H9 (cell line): ENCODE data around the gene AMPH. TPM values are rescaled to one million over a fixed set of nuclear protein-coding genes. Genes with fewer than 3 reads are reported as not detected.
A peak's percentile ranks its signal among the peaks of the same experiment; 100 is the strongest.

Experiments
- DNase-seq: peaks from one replicate; pipeline ENCODE4 v3.0.0-alpha.2; 2017
- H2AFZ ChIP-seq: one replicate; pipeline ENCODE4 v1.6.1; 2013; ENCODE audit warnings: mild to moderate bottlenecking, low read length, control low read depth, moderate library complexity
- H2AK5ac ChIP-seq: 2 replicates; pipeline ENCODE4 v1.6.1; 2013; ENCODE audit warnings: low read length, control low read depth, mixed read lengths; ENCODE audit not compliant: insufficient read length
- H2BK120ac ChIP-seq: one replicate; pipeline ENCODE4 v1.6.1; 2013; ENCODE audit warnings: low read depth, mild to moderate bottlenecking, low read length, control low read depth, inconsistent platforms; ENCODE audit not compliant: poor library complexity, severe bottlenecking
- H2BK12ac ChIP-seq: 2 replicates; pipeline ENCODE4 v1.6.1; 2013; ENCODE audit warnings: low read length, control low read depth, mixed read lengths, low read depth; ENCODE audit not compliant: insufficient read length
- H2BK15ac ChIP-seq: 2 replicates; pipeline ENCODE4 v1.6.1; 2013; ENCODE audit warnings: low read depth, low read length, control low read depth
- H2BK20ac ChIP-seq: one replicate; pipeline ENCODE4 v1.6.1; 2013; ENCODE audit warnings: low read depth, mild to moderate bottlenecking, low read length, control low read depth, inconsistent platforms; ENCODE audit not compliant: poor library complexity, severe bottlenecking
- H2BK5ac ChIP-seq: 2 replicates; pipeline ENCODE4 v1.6.1; 2013; ENCODE audit warnings: low read length, control low read depth, mixed read lengths; ENCODE audit not compliant: insufficient read length
- H3K14ac ChIP-seq: 2 replicates; pipeline ENCODE4 v1.6.1; 2013; ENCODE audit warnings: low read length, control low read depth; ENCODE audit not compliant: insufficient read depth
- H3K18ac ChIP-seq: 2 replicates; pipeline ENCODE4 v1.6.1; 2013; ENCODE audit warnings: low read depth, mild to moderate bottlenecking, mixed read lengths, low read length, control low read depth; ENCODE audit not compliant: insufficient read length
- H3K23ac ChIP-seq: 2 replicates; pipeline ENCODE4 v1.6.1; 2013; ENCODE audit warnings: low read length, control low read depth, mixed read lengths, low read depth; ENCODE audit not compliant: insufficient read length
- H3K23me2 ChIP-seq: 2 replicates; pipeline ENCODE4 v1.6.1; 2013; ENCODE audit warnings: low read depth, mild to moderate bottlenecking, mixed read lengths, low read length, control low read depth; ENCODE audit not compliant: insufficient read length, poor library complexity, severe bottlenecking
- H3K27ac ChIP-seq: 2 replicates; pipeline ENCODE4 v1.5.1; 2013; ENCODE audit warnings: low read length, control low read depth, mixed read lengths, low read depth; ENCODE audit not compliant: insufficient read length
- H3K27me3 ChIP-seq: 2 replicates; pipeline ENCODE4 v1.6.1; 2013; ENCODE audit warnings: low read length, control low read depth, inconsistent platforms; ENCODE audit not compliant: insufficient read depth
- H3K4ac ChIP-seq: 2 replicates; pipeline ENCODE4 v1.6.1; 2013; ENCODE audit warnings: low read depth, mild to moderate bottlenecking, control low read depth, inconsistent platforms, low read length, moderate library complexity
- H3K4me1 ChIP-seq: 2 replicates; pipeline ENCODE4 v1.6.1; 2013; ENCODE audit warnings: low read length, control low read depth, inconsistent platforms; ENCODE audit not compliant: insufficient read depth
- H3K4me2 ChIP-seq: 2 replicates; pipeline ENCODE4 v1.6.1; 2013; ENCODE audit warnings: low read length, control low read depth, mixed read lengths; ENCODE audit not compliant: insufficient read length, insufficient read depth
- H3K56ac ChIP-seq: 2 replicates; pipeline ENCODE4 v1.6.1; 2013; ENCODE audit warnings: low read depth, mild to moderate bottlenecking, mixed read lengths, low read length, control low read depth; ENCODE audit not compliant: insufficient read length
- H3K79me1 ChIP-seq: 2 replicates; pipeline ENCODE4 v1.6.1; 2013; ENCODE audit warnings: low read depth, mild to moderate bottlenecking, moderate library complexity, low read length, control low read depth, inconsistent platforms; ENCODE audit not compliant: insufficient read depth, poor library complexity, severe bottlenecking
- H3K79me2 ChIP-seq: 2 replicates; pipeline ENCODE4 v1.6.1; 2013; ENCODE audit warnings: low read length, control low read depth, inconsistent platforms; ENCODE audit not compliant: insufficient read depth
- H3K9ac ChIP-seq: 2 replicates; pipeline ENCODE4 v1.6.1; 2013; ENCODE audit warnings: low read length, control low read depth, mixed read lengths; ENCODE audit not compliant: insufficient read length; ENCODE audit errors: extremely low read depth
- H3K9me3 ChIP-seq: one replicate; pipeline ENCODE4 v1.6.1; 2013; ENCODE audit warnings: low read depth, low read length, inconsistent platforms; ENCODE audit not compliant: control insufficient read depth
- H3T11ph ChIP-seq: one replicate; pipeline ENCODE4 v1.6.1; 2013; ENCODE audit warnings: mild to moderate bottlenecking, low read length, control low read depth, inconsistent platforms
- H4K20me1 ChIP-seq: one replicate; pipeline ENCODE4 v1.6.1; 2013; ENCODE audit not compliant: control insufficient read depth, insufficient read length, insufficient read depth
- H4K5ac ChIP-seq: 2 replicates; pipeline ENCODE4 v1.6.1; 2013; ENCODE audit warnings: low read depth, mild to moderate bottlenecking, mixed read lengths, low read length, control low read depth; ENCODE audit not compliant: insufficient read length
- H4K8ac ChIP-seq: replicated peaks from 2 replicates; pipeline ENCODE4 v1.6.1; 2013; ENCODE audit warnings: low read length, control low read depth, mixed read lengths, low read depth; ENCODE audit not compliant: insufficient read length
- H4K91ac ChIP-seq: 2 replicates; pipeline ENCODE4 v1.6.1; 2013; ENCODE audit warnings: low read depth, mild to moderate bottlenecking, moderate library complexity, mixed read lengths, low read length, control low read depth; ENCODE audit not compliant: insufficient read length
- H3K27ac Mint-ChIP-seq, 3 experiments: 2 replicates in 2 of 3; 3 replicates in 1 of 3; pipeline ENCODE4 v1.8.0; 2020 to 2021; ENCODE audit warnings: mixed read lengths in 3 of 3, mild to moderate bottlenecking in 1 of 3, moderate library complexity in 1 of 3
- H3K27me3 Mint-ChIP-seq: 2 replicates; pipeline ENCODE4 v1.8.0; 2021; ENCODE audit warnings: low read depth, mild to moderate bottlenecking, moderate library complexity, mixed read lengths
- H3K36me3 Mint-ChIP-seq, 3 experiments: 2 replicates in 2 of 3; 3 replicates in 1 of 3; pipeline ENCODE4 v1.8.0; 2020 to 2021; ENCODE audit warnings: low read depth in 3 of 3, mixed read lengths in 3 of 3; ENCODE audit not compliant: insufficient read depth in 1 of 3
- H3K4me1 Mint-ChIP-seq, 2 experiments: 2 replicates each; pipeline ENCODE4 v1.8.0; 2020; ENCODE audit warnings: mixed read lengths in 2 of 2
- H3K4me3 Mint-ChIP-seq, 2 experiments: 2 replicates in 1 of 2; 3 replicates in 1 of 2; pipeline ENCODE4 v1.8.0; 2020 to 2021; ENCODE audit warnings: mild to moderate bottlenecking in 2 of 2, mixed read lengths in 2 of 2, moderate library complexity in 1 of 2
- H3K9me3 Mint-ChIP-seq, 2 experiments: 2 replicates in 1 of 2; 3 replicates in 1 of 2; pipeline ENCODE4 v1.8.0; 2020; ENCODE audit warnings: mild to moderate bottlenecking in 2 of 2, mixed read lengths in 2 of 2, moderate library complexity in 1 of 2
- CTCF ChIP-seq: fragments of 200-600 bp; sonication (generic); conservative IDR thresholded peaks from 3 replicates; pipeline ENCODE4 v1.8.0; 2021; ENCODE audit warnings: antibody characterized with exemption, mild to moderate bottlenecking
- WGBS: extraction: QIAGEN DNeasy Blood & Tissue Kit; methylation state at CpG from one replicate; pipeline ENCODE4 v1.1.7; 2013; ENCODE audit warnings: missing lambda C conversion rate, low lambda C conversion rate, mixed read lengths; ENCODE audit not compliant: insufficient read length; ENCODE audit errors: extremely low coverage; 5-methylcytosine and 5-hydroxymethylcytosine counted together
- total RNA-seq: library from RNA; stranded (reverse); gene quantifications from 2 replicates; pipeline ENCODE4 v1.2.1, GENCODE V29; 2021

AMPH gene
- total RNA-seq, 1 experiment from 2014 or later = 4.8 TPM

GRCh38 chr7:38563741-38564140 lies 67.4 kb downstream of the AMPH start:
- Histone ChIP-seq H3K14ac (no peak overlapping the region), H3K56ac (no peak overlapping the region), H3K23ac (no peak overlapping the region), H4K20me1 (no peaks in the 10 kb centered on the region), H3K27ac (no peak overlapping the region), H3K4me1 (no peaks in the 10 kb centered on the region), H3K79me2 (no peaks in the 10 kb centered on the region), H2BK120ac (no peak overlapping the region), H2BK15ac (no peak overlapping the region), H3K79me1 (no peaks in the 10 kb centered on the region), H2BK5ac (no peak overlapping the region), H4K5ac (no peak overlapping the region), H2AK5ac (no peak overlapping the region), H3K4ac (no peak overlapping the region), H2BK20ac (no peak overlapping the region), H4K91ac (no peak overlapping the region), H2BK12ac (no peak overlapping the region), H3K27me3 (no peaks in the 10 kb centered on the region), H4K8ac (no peak overlapping the region), H3K18ac (no peak overlapping the region), H3K23me2 (no peaks in the 10 kb centered on the region), H3K9me3 (no peaks in the 10 kb centered on the region), H3T11ph (no peak overlapping the region), H2AFZ (no peak overlapping the region), H3K4me2 (no peak overlapping the region), H3K9ac (no peak overlapping the region)
- no peak for DNase-seq
- no peaks in the 10 kb centered on the region; the same call in none of the 2 replicates for H3K27me3 Mint-ChIP-seq
- peak overlapping the region in 1 of 3 experiments; percentile 44; a peak in 1 of 7 replicates for H3K27ac Mint-ChIP-seq
- H3K9me3 Mint-ChIP-seq = peaks cover 0 to 3% of the 10 kb centered on the region in 2 experiments; a peak in 3 of 5 replicates
- H3K4me1 Mint-ChIP-seq = peaks cover 3 to 6% of the 10 kb centered on the region in 2 experiments; a peak in 1 of 4 replicates
- H3K36me3 Mint-ChIP-seq = 0 out of 7 replicates have a peak, but pooled peaks cover 0 to 1% (median 0%) of the 10 kb centered on the region in 3 experiments
- no peak for TF ChIP-seq CTCF
- no CpG with 5 or more reads among the region's 2 CpGs for WGBS
- no peak overlapping the region for H3K4me3 Mint-ChIP-seq
